HG03457 (cell line): ENCODE measurements around the gene RIPOR3.
"Not testable (repeated sequence)": the region's sequence is repeated elsewhere in the genome, so short reads cannot be mapped to it uniquely, and the experiment has no call there.

Source experiments
- ATAC-seq: cut with Tn5 transposase; IDR thresholded peaks from one replicate; pipeline ENCODE4 v1.9.1; 2021; ENCODE audit warnings: moderate number of reproducible peaks; ENCODE audit not compliant: unreplicated experiment

The RIPOR3 gene

DNA sequence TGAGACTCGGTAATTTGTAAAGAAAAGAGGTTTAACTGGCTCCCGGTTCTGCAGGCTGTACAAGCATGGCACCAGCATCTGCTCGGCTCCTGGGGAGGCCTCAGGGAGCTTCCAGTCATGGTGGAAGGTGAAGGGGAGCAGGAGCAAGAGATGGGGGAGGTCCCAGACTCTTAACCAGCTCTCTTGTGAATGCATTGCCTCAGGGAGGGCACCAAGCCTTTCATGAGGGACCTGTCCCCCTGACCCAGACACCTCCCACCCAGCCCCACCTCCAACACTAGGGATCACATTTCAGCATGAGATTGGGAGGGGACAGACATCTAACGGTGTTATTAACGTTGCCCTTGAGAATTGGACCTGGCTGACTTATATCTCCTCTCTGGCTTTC is 112.6 kb downstream of the RIPOR3 start:
- ATAC-seq, result no peak

DNA sequence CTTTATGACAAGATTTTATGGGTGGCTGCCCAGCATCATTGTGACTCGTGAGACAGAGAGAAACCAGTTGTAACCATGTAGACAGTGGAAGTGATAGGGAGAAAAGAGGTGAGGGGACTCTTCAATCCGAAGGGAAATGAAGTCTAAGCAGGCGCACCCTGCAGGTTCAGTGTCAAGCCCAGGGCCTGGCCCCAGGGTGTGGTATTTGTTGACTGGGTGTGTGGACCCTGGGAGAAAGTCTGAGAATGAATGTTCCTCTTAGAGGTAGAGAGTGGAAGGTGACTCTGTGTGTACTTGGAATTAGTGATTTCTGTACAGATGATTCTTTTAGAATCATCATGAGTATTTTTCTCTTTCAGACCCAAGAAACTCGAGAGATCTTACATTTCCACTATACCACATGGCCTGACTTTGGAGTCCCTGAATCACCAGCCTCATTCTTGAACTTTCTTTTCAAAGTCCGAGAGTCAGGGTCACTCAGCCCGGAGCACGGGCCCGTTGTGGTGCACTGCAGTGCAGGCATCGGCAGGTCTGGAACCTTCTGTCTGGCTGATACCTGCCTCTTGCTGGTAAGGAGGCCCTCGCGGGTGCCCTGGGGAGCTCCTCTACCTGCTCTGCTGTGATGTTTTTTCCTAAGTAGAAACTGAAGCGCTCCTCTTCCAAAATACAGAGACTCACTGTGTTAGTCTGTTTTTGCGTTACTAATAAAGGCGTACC is 113.1 kb downstream of the RIPOR3 start:
- ATAC-seq, result no peak

DNA sequence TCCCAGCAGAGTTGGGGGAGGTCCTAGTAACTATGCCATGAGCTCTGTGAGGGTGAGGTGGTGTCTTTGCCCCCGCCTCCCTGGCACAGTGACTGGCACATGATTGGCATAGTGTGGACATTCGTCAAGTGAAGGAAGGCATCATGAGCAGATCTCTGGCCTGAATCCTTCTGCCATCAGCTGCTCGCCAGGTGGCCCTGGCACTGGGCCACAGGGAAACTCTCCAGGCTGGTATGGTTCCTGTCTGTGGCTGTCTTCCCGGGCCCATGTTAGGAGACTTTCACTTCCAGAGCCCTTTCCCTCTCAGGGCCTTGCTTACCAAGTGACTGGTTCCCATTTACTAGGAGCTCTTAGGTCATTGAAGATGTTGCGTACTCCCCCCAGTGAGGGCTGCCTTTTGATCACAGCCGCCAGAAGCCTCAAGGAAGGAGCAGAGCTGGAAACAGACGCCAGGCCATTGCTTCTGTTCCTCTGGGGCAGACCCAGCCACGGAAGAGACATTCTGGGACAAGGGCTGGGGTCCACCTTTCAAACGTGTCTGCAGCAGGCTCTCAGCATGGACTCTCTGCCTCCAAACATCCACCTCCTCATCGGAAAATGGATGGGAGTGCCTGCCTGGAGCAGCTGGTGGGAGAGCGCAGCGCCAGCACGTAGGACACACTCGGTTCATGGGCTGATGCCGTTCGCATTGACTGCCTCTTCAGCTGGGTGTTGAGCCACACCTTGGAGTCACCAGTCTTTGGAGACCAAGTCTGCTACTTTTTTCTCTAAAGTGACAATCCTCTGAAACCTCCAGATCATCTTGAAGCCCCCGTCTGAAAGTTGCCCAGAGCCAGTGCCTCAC is 113.9 kb downstream of the RIPOR3 start:
- ATAC-seq, result no peak

DNA sequence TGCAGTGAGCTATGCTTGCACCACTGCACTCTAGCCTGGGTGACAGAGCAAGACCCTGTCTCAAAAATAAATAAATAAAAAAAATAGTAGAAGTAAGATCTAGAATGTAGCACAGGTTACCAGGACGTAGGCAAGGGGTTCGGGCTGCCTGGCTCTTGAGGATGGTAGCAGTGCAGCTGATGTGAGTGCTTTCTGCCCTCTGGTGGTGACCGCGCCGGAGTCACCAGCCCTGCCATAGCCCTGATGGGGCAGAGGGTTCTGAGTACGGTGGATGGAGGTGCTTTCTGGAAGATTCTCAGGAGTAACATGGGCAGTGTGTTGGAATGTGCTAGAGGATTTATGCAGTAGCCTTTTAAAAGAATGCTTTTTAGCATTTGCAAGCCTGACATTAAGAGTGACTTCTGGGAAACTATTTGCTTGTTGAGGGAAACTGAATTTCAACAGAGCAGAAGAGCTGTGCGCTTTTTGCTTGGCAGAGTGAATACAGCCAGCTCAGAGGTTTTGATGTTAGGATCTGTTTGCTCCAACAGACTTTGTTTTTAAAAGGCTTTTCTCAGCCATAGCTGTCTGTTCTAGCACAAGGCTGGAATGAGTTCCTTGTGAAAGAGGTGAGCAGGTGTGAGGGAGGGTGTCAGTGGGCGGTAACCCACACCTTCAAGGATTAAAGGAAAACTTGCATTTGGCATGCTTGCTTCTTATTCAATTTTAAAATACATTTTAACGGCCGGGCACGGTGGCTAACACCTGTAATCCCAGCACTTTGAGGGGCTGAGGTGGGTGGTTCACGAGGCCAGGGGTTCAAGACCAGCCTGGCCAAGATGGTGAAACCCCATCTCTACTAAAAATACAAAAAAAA is 115.2 kb downstream of the RIPOR3 start:
- ATAC-seq, result no peak

DNA sequence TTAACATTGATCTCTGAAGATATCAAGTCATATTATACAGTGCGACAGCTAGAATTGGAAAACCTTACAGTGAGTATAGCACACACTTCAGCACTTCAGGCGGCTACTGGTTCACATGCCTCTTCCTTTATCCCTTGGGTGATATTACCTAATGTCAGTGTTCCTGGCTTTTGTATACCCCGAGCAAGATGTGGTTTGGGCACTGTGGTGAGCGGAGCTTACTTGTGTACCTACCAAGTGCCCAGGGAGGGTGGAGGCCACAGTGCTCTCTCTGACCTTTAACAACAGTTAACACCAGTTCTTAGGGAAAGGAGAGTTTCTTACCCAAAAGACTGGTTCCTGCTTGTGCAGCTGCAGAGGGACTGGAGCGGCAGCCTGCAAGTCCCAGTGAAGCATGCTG is 116.8 kb downstream of the RIPOR3 start:
- ATAC-seq, result no peak

DNA sequence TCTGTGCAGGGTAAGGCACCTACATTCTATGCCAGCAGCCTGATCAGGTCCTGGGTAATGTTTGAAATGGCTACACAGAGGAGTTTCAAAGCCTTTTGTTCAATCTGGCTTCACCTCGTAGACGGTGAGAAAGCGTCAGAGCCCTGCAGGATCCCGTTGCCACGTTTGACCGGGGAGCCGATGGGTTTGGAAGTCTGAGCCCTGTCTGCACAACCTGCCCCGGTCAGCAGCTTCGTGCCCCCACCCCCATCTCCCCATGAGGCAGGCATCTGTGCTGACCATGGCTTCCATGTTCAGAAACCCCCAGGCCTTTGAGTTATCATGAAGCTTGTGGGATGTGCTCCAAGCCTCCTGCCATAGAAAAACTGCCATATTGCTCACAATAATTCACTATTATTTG is 117.2 kb downstream of the RIPOR3 start:
- ATAC-seq, result no peak

DNA sequence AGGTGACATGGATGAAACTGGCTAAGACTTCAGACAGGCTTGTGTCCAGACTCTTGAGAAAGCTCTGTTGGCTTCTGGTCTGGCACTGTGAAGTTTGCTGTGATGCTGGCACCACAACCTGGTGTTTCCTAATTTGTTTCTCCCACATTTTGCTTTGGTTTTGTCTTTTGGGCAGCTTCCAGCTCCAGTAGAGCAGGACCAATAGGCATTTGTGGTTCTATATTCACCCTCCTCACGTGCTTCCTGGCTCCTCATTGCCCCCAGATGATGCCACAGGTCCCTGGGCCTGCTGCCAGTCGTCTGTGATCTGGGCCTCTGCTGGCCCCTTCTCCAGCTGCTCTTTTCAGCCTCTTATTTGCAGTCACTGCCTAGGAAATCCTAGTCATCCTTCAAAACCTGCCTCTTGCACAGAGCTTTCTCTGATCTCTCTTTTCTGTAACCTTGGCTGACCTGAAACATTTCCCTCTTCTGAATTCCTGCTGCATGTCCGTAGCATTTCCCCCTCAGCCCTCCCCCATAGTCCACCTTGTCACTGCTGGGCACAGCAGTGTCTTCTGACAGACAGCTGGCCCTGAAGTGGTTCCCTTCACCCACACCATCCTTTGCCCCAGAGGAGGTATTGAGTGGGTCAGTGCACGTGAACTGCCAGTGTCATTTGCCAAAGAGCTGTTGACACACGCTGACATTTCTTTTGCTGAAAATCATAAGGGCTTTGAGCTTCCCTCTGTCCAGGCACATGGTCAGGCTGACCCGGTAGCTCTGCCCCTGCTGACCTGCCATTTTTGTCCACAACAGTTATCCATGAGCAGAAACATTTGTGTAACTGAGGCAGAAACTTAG is 118.2 kb downstream of the RIPOR3 start:
- no peak for ATAC-seq

DNA sequence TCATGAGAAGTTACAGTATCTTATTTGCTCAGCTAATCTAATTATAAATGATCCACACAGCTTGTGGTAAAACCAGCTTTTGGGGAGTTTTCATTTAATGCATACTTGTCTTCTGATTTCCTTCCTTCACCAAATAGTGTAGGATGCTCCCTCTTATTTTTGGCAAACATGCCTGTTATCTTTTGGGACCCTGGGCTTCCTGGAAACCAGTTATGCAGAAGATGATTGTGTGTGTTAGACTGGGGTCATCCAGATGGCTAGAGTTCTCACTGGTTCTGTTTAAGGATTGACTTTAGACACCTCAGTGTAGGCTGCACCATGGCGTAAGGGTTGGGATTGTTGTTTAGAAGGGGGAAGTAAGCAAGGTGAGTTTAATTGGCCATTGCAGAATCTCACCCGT is 119.9 kb downstream of the RIPOR3 start:
- no peak for ATAC-seq

DNA sequence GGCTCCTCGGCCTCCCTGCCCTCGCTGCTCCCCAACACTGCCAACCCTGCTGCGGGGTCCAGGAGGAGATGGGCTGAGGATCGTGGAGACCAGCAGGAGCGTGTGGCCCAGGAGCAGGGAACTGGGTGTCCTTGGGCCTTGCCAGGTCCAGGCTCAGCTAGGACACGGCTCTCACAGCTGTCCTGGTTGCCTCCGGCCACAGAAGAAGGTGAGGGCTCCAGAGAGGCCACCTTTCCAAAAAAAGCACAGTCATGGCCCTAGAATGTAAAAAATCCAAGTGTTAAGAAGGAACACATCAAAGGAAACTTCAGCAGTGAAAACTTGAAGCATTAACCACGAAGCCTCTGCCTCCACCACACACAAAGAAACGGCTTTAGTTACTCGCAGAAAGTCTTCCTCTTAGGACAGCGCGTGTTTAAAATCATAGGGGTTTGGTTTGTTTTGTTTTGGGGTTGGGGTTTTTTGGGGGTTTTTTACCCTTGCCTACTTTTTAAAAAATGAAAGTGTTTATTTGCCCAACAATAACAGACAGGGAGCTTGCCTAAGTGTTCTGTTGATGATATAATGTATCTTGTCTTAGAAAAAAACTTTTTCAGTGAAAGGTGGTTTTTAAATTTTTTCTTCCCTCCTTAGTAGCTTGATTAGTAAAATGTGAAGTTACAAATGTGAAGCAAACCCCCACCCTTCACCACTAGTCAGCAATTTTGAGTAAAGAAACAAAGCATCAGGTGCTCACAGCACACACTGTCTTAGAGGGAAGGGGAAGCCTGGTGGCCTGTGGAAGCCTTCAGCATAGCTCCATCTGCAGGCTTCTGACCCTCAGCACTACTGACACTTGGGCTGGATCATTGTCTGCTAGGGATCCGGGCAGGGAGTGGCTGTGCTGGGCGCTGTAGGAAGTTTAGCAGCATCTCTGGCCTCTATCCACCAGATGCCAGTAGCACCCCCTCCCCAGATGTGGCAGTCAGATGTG is 121.2 kb downstream of the RIPOR3 start:
- ATAC-seq, result no peak

DNA sequence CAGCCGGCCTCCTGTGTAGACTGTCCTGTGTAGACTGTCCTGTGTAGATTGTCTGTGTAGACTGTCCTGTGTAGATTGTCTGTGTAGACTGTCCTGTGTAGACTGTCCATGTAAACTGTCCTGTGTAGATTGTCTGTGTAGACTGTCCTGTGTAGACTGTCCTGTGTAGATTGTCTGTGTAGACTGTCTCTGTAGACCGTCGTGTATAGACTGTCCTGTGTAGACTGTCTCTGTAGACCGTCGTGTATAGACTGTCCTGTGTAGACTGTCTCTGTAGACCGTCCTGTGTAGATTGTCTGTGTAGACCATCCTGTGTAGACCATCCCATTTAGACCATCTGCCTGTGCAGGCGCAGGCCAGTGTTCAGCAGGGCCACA is 121.9 kb downstream of the RIPOR3 start:
- not testable (repeated sequence) for ATAC-seq

DNA sequence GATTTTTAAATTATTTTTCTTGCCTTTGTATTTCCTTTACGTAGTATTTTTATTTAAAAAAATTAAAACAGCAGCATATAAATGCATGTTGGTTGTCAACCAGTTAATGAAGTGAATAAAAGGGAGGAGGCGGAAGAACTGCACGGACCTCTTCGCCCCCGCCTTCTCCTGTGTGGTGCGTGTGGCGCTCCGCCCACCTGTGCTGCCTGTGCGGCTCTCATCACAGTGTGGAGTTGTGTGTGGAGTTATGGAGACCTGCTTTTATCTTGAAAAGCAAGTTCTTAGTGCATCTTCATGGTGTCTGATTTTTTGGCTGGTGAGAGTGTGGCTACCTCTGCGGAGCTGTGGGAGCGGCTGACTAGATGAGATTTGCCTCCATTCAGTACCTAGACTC is 122.8 kb downstream of the RIPOR3 start:
- ATAC-seq, result no peak

DNA sequence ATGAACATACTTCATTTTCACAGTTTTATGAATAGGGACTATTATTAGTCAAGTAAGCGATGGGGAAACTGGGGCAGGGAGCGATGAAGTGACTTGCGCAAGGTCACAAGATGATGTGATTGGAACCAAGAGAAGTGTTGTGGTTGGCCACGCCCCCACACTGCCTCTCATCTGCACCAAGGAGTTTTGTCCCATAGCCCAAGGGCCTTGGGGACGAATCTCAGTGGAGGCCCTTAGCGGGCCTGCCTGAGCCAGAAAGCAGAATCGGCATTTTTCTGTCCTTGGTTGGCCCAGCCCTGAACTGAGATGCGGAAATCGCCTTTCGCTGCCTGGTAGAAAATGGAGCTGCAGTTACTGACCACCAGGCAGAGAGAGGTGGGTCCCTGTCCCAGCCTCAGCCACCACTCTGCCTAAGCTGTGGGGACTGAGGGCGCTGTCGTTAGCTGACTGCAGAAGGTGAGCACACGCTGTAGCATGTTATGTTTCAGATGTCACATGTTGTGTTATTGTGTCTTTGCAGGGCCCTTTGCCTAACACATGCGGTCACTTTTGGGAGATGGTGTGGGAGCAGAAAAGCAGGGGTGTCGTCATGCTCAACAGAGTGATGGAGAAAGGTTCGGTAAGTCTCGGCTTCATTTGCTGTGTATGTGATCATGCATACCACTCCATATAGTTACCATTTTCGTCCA is 123.3 kb downstream of the RIPOR3 start:
- no peak for ATAC-seq

DNA sequence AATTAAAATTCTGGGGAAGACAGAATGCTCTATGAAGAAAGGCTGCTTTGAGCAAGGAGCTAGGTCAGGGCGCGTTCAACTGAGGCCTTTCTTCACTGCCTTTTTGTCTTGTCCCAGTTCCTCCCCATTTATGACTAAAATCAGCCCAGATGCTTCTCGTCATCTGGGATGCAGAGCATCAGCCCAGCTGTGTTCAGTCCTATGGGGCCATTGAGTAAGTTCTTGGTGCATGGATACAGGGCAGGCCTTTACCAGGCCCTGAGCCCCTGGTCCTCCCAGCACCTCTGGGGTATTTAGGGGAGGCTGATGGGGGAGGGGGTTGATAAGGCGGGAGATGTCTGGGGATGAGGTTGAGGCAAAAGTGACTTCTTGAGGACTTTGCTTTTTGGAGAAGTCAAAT is 125.5 kb downstream of the RIPOR3 start:
- no peak for ATAC-seq

DNA sequence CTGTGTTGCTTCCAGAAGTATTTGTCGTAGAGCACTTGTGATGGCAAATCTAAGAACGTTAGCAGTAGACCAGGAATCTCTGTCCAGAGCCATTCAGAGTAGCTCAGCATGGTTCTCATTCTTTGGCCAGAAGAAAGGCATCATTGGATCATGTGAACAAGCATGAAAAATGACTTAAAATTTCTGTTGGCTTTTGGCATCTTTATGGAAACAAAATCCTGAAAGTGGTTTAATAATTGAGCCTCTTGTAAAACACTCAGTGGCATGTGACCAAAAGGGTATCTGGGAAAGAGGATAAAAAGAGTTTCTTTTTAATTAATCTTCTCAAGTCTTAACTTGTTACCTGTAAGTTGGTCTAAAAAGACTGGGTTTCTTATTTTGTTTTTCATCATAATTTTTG is 126.0 kb downstream of the RIPOR3 start:
- no peak for ATAC-seq

DNA sequence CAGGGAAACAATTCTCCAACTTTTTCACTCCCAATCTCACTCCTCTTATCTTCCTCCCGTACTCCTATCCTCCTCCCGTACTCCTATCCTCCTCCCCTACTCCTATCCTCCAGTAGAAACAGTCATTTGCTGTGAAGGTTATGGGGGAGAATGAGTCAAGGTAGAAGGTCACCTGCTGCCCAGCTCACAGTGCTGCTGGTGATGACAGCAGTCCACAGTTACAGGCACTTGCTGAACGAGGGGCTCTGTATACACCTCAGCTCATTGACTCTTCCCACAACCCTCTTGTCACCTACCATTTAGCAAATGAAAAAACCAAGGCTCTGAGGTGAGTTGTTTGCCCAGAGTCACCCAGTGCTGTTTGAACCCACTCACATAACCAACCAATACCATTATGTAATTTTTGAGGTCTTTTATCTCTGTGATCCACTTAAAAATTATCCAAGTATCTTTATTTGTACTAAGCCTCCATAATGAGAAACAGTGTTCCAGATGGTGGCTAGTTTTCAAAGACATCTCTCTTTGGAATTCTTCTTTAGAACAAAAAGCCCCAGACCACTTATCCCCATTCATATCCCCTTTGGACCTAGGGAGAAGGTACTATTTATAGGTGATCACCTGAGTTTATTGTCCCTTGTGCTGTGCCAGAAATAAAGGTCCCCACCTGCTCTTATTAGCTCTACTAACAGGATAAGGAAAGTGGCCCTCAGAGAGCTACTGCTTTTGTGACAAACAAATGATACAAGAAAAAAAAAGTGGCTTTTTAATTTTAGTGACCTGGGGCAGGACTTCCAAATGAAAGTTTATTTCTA is 128.0 kb downstream of the RIPOR3 start:
- ATAC-seq, result no peak

DNA sequence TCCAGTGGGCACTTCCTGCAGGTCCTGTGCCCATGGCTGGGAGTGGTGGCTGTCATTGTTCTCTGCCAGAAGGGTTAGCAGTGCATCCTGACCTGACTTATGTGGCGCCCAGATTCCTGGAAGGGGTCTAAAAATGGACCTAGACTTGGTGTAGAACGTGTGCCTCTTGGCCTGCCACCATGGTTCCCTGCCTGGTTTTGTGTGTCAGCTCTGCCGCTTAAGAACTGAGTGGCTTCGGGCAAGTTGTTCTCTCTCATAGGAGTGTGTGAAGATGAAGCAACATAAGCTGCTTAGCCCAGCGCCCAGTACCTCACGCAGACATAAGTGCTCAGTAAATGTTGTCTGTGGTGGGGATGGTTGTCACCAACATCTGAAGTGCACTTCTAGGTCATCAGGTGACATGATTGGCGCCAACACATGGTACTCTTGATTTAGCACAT is 129.1 kb downstream of the RIPOR3 start:
- no peak for ATAC-seq

DNA sequence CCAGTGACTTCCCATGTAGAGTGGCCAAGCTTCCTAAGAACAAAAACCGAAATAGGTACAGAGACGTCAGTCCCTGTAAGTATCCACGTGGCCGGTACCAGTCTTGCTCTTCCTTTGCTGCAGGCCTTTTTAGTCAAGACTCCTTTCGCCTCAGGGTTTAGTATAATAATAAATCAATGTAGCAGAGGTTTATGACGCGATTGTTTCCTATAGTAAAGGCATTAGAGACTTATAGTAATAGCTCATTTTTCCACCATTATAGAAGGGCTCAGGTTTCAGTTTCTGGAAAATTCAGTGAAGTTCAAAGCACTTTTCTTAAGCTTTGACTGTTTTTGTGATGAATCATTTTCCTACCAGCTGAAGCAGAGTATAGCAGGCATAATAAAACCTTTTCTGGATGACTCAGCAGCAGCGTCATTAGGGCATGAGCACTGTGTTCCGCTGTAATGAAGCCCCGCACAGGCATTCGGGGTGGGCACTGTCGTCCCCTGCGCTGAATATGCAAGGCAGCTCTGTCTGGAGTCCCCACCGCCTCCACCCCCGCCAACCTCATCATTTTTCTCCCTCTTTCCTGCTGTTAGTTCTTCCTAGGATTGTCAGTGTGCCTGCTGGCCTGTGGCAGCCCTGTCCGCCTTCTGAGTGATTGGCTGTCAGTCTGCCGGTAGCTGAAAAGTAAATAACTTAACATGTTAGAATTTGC is 129.8 kb downstream of the RIPOR3 start:
- no peak for ATAC-seq
